Fibroblast of skin of left biceps (primary cell): ENCODE measurements around the gene IRF1.
"Not testable (repeated sequence)": the region's sequence is repeated elsewhere in the genome, so short reads cannot be mapped to it uniquely, and the experiment has no call there.

Source experiments
- DNase-seq, 2 experiments: peaks; one replicate each; pipeline ENCODE4 v3.0.0-alpha.2; 2013; ENCODE audit warnings: low read depth in 2 of 2

The IRF1 gene

GRCh38 chr5:132439521-132440089 is 51.0 kb downstream of the IRF1 start:
- DNase-seq = peak; percentile 70 to 71

- DNase-seq = no peak
Measured at GRCh38 chr5:132438917-132439316, 51.7 kb downstream of the IRF1 start.

GRCh38 chr5:132438267-132438645 is 52.3 kb downstream of the IRF1 start:
- not testable (repeated sequence) for DNase-seq

- peak; percentile 74 to 81 for DNase-seq
Measured at GRCh38 chr5:132437604-132438266, 52.8 kb downstream of the IRF1 start.

GRCh38 chr5:132436936-132437335 is 53.6 kb downstream of the IRF1 start:
- no peak for DNase-seq

GRCh38 chr5:132435886-132436285 is 54.7 kb downstream of the IRF1 start:
- no peak for DNase-seq

GRCh38 chr5:132435447-132435846 is 55.1 kb downstream of the IRF1 start:
- no peak for DNase-seq

GRCh38 chr5:132434416-132435286 is 55.9 kb downstream of the IRF1 start:
- no peak for DNase-seq

- no peak for DNase-seq
Measured at GRCh38 chr5:132433141-132433540, 57.4 kb downstream of the IRF1 start.

GRCh38 chr5:132431632-132432031 is 58.9 kb downstream of the IRF1 start:
- no peak for DNase-seq
